GDM1 (cell line): ENCODE data around the gene ZNF341.

Experiments used
- DNase-seq: peaks from one replicate; lab custom pipeline; 2025; lab: John Stamatoyannopoulos, UW

The ZNF341 gene

GRCh38 chr20:33825340-33826269 lies 93.8 kb downstream of the ZNF341 start:
- no peak for DNase-seq

GRCh38 chr20:33826270-33826897 lies 94.6 kb downstream of the ZNF341 start:
- DNase-seq, result no peak

- DNase-seq, result no peak
These were observed 95.3 kb downstream of the ZNF341 start for GRCh38 chr20:33827109-33827508.

- DNase-seq, result no peak
These were observed 96.0 kb downstream of the ZNF341 start for GRCh38 chr20:33827634-33828325.

GRCh38 chr20:33828326-33828844 lies 96.6 kb downstream of the ZNF341 start:
- DNase-seq, result no peak

- DNase-seq, result no peak
These were observed 97.3 kb downstream of the ZNF341 start for GRCh38 chr20:33828967-33829560.

GRCh38 chr20:33829636-33830035 lies 97.8 kb downstream of the ZNF341 start:
- DNase-seq, result no peak

GRCh38 chr20:33830371-33830770 lies 98.6 kb downstream of the ZNF341 start:
- DNase-seq, result no peak

GRCh38 chr20:33832103-33832804 lies 100.5 kb downstream of the ZNF341 start:
- no peak for DNase-seq

GRCh38 chr20:33833333-33833732 lies 101.5 kb downstream of the ZNF341 start:
- DNase-seq, result no peak

GRCh38 chr20:33835615-33836172 lies 103.9 kb downstream of the ZNF341 start:
- no peak for DNase-seq

GRCh38 chr20:33836277-33836676 lies 104.5 kb downstream of the ZNF341 start:
- DNase-seq, result no peak

GRCh38 chr20:33837096-33837830 lies 105.5 kb downstream of the ZNF341 start:
- no peak for DNase-seq

- DNase-seq, result no peak
These were observed 106.5 kb downstream of the ZNF341 start for GRCh38 chr20:33838035-33838864.

- DNase-seq, result no peak
These were observed 107.8 kb downstream of the ZNF341 start for GRCh38 chr20:33839591-33839990.

GRCh38 chr20:33840160-33840559 lies 108.4 kb downstream of the ZNF341 start:
- DNase-seq, result no peak

GRCh38 chr20:33840759-33841435 lies 109.1 kb downstream of the ZNF341 start:
- DNase-seq, result no peak

GRCh38 chr20:33841436-33841799 lies 109.6 kb downstream of the ZNF341 start:
- no peak for DNase-seq
